Urothelium cell line (cell line): ENCODE data around the gene TNFRSF8.
"Not testable (repeated sequence)": the region's sequence is repeated elsewhere in the genome, so short reads cannot be mapped to it uniquely, and the experiment has no call there.

Experiments used
- DNase-seq: peaks from one replicate; pipeline ENCODE4 v3.0.0; 2011; ENCODE audit warnings: low spot score, mixed read lengths
- FAIRE-seq: peaks from 2 replicates; lab custom pipeline; 2011; peaks lifted over from hg19 to GRCh38; lab: Jason Lieb, UNC

TNFRSF8 gene

DNA sequence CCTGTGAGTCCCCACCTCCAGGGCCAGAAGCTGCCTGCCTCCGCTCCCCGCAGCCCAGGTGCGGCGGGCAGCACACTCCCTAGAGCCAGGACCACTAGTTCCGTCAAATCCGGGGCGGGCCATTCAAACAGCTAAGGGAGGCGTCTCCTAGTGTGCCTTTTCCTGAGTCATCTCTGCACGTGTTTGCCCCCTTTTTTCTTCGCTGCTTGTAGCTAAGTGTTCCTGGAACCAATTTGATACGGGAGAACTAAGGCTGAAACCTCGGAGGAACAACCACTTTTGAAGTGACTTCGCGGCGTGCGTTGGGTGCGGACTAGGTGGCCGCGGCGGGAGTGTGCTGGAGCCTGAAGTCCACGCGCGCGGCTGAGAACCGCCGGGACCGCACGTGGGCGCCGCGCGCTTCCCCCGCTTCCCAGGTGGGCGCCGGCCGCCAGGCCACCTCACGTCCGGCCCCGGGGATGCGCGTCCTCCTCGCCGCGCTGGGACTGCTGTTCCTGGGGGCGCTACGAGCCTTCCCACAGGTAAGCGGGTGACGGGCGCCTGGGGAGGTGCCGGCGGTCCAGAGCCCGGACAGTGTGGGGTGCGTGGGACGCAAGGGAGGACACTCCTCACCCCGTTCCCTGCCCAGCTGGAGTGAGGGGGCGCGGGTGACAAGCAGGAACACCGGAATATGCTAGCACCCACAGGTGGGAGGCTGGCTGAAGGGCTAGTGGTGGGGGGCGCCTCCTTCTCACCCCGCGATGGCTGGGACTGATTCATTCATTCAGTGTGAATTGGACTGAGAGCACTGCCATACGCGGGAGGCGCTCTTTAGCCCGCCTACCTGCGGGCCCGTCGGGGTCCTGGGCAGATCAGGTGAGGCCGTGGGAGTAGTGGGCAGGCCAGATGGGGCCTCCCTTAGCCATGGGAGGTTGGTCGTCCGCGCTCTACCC is at the start of gene TNFRSF8:
TSS of gene TNFRSF8 (plus strand) at position 163 of the 932 bp plus-strand sequence. CDS start at position 459, 296 bp downstream.
- DNase-seq (no peak), FAIRE-seq (no peak)

DNA sequence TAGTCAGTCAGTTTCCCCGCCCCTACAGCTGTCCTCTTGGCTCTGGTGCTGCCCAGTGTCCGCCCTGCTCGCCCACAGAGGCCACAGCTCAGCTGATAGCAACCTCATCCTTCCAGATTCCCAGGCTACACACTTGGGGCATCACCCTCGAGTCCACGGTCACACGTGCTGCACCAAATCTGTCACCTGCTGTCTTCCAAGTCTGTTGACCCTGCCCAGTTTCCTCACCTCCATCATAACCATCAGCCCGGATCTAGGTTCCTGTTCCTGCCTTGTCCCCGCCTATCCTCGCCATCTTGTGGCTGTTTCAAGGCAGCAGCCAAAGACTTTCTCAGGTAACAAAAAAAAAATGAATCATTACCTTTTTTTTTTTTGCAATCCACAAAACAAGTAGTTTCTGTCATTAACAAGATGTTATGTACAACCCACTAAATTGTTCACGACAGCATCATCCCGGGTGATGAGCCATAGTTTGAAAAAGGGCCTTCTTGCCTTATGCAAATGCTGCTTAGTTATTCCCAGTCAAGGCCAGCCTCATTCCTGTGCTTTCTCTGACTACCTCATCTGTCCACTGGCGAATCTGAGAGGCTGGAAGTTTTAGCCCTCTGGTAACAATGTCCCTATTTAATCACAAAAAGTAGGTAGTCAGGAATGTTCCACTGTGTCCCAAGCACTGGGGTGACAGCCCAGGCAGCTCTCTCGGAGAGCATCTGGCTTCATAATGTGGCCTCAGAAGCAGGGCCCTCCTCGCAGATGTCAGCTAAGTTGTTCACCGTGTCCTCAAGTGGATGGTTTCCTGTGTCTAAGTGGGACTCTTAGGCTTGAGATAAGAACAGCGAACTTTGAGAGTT is 48.7 kb upstream of the TNFRSF8 start:
- FAIRE-seq (no peak), DNase-seq (no peak)

DNA sequence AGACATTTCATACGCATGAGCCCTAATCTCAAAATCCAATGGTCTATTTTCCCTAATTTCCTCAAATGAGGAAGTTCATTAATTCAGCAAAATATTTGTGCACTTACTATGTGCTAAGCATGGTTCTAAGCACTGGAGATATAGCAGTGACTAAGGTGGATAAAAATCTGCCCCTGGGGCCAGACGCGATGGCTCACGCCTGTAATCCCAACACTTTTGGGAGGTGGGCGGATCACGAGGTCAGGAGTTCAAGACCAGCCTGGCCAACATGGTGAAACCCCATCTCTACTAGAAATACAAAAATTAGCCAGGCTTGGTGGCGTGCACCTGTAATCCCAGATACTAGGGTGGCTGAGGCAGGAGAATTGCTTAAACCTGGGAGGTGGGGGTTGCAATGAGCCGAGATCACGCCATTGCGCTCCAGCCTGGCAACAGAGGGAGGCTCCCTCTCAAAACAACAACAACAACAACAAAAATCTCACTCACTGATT is 48.1 kb upstream of the TNFRSF8 start:
- no peak for FAIRE-seq
- no peak for DNase-seq

DNA sequence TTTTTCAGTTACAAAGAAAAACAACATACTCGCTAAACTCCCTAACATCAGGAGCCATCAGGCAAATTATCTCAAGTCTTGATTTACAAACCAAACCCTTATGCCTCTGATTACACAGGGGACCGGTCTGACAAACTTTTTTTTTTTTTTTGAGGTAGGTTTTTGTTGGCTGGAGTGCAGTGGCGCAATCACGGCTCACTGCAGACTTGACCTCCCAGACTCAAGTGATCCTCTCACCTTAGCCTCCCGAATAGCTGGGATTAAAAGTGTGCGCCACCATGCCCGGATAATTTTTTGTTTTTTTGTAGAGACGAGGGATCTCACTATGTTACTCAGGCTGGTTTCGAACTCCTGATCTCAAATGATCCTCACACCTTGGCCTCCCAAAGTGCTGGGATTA is 47.6 kb upstream of the TNFRSF8 start:
- FAIRE-seq (no peak), DNase-seq (no peak)

DNA sequence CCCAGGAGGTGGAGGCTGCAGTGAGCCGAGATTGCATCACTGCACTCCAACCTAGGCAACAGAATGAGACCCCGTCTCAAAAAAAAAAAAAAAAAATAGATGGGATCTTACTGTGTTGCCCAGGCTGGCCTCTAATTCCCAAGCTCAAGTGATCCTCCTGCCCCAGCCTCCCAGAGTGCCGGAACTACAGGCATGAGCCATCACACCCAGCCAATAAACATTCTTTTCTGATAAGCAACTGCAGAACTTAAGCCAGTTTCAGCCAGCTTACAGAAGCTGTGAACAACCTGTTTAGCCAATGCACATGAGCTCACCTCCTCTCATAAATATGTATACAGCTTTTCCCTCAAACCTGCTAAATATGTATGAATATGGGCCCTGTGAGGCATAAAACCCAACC is 46.9 kb upstream of the TNFRSF8 start:
- FAIRE-seq: no peak
- no peak for DNase-seq

DNA sequence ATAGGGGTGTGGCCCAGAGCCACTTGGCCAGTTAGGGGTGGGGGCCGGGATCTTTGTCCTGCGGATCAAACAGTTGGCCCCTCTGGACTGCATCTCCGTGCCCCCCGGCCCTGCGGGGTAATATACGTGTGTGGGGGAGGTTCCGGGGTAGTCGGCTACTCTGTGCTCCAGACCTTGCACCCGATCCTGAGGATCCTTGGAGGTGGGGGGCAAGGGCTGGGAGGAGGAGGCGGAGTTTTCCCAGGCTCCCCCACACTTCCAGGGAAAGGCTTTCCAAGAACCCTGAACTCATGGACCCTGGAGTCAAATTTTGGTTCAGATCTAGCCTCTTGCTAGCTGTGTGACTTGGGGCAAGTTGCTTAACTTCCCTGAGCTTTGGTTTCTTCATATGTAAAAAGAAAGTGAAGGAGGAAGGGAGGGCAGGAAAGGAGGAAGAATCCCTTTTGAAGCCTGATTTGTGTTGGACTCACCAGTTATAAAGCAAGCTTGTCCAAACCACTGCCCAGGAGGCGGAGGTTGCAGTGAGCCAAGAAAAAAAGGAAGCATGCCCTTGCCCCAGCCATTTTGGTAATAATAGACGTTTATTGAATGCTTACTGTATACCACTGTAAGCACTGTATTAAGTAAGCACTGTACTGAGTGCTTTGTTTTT is 43.1 kb upstream of the TNFRSF8 start:
- FAIRE-seq (no peak), DNase-seq (peak; percentile 14)

DNA sequence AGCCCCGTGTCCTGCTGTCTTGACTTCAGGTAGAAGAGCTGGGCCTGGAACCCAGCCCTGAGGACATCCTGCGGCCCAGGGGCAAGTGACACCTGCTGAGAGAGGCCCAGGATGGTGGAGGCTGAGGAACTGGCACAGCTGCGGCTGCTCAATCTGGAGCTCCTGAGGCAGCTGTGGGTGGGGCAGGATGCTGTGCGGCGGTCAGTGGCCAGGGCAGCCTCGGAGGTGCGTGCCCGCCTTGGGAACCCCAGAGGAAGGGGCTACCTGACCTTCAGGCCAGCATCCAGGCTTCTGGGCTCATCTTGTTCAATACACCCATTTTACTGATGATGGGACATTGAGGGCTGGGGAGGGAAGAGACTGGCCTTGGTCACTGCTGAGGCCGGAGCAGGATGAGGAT is 41.5 kb upstream of the TNFRSF8 start:
- no peak for FAIRE-seq
- no peak for DNase-seq

DNA sequence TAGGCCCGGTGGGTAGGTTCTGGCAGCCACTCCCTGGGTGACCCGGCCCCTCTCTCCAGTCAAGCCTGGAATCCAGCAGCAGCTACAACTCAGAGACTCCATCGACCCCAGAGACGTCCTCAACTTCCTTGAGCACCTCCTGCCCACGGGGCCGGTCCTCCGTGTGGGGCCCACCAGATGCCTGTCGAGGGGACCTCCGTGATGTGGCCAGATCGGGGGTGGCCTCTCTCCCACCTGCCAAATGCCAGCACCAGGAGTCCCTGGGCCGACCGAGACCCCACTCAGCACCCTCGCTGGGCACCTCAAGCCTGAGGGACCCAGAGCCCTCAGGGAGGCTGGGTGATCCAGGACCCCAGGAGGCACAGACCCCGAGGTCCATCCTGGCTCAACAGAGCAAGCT is 41.1 kb upstream of the TNFRSF8 start:
- no peak for DNase-seq

DNA sequence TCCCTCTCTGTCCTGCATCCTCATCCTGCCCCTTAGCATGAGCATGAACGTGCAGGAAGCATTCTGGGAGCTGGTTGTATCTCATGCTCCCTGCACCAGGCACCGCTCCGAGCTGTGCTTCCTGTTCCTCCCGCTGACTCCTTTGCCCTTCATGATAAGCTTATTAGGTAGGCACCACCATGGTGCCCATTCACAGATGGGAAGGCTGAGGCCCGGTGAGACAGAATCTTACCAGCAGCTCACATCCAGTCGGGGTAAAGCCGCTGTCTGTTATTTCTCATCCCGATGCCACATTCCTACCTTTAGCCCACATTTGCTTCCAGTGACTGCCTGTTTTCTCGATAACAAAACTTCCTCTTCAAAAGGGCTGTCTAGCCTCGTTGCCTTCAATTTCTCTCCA is 36.5 kb upstream of the TNFRSF8 start:
- FAIRE-seq: no peak
- no peak for DNase-seq

More for the DNA sequence above, 41.1 kb upstream of the TNFRSF8 start:
- FAIRE-seq: no peak

DNA sequence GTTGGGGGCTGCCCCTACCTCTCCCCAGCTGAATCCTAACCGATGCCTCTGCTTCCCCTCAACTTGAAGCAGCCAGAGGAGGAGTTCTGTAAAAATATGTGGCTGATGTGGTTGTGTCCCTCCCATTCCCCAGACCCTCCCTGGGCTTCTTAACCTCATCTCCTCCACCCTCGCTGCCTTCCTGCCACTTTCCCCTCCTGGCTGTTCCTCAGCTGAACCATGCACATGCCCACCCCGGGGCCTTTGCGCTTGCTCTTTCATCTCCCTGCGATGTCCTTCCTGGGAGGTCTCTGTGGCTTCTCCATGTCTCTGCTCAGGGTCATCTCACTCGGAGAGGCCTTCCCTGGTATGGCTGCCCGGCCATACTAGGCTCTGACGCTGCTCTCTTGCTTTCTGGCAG is 34.9 kb upstream of the TNFRSF8 start:
- DNase-seq (no peak), FAIRE-seq (no peak)

DNA sequence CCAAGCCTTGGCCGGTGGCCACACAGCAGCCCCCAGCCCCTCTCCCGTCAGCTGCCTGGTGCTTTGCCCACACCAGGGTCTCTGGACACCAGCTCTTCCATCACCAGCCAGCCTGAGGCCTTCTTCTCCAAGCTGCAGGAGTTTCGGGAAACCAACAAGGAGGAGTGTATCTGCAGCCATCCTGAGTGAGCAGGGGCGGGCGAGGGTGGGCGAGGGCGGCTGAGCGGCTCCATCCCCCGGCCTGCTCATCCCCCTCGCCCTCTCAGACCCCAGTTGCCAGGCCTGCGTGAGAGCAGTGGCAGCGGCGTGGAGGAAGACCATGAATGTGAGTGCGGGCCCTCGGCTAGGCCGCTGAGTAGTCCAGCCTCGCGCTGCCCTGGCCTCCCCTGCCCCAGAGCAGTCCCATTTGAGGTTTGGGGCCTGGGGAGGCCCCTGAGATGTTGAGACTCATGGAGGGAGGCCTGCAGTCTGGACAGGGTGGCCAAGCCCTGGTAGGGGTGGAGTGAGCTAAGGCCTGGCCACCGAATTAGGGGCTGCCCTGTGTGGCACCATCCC is 34.1 kb upstream of the TNFRSF8 start:
- FAIRE-seq (no peak), DNase-seq (no peak)

DNA sequence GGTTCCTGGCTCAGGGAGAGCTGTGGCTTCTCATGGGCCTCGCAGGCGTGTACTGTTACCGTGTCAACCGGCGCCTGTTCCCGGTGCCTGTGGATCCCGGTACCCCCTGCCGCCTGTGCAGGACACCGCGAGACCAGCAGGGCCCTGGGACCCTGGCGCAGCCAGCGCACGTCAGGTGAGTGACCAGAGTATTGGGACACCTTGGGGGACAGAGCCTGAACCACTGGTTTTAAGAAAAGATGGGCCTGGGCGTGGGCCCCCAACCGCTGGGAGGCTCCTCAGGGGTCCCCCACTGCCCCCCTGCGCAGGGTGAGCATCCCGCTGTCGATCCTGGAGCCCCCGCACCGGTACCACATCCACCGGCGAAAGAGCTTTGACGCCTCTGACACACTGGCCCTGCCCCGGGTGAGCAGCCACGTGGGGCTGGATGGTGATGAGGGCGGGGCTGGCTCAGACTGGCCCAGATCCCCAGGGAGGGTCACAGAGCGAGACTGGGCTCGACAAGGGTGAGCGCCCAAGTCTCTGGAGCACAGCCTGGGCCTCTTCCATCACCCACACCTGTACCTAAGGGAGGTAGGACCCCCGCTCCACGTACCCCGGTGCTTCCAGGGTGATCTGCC is 33.3 kb upstream of the TNFRSF8 start:
- FAIRE-seq: no peak
- no peak for DNase-seq

DNA sequence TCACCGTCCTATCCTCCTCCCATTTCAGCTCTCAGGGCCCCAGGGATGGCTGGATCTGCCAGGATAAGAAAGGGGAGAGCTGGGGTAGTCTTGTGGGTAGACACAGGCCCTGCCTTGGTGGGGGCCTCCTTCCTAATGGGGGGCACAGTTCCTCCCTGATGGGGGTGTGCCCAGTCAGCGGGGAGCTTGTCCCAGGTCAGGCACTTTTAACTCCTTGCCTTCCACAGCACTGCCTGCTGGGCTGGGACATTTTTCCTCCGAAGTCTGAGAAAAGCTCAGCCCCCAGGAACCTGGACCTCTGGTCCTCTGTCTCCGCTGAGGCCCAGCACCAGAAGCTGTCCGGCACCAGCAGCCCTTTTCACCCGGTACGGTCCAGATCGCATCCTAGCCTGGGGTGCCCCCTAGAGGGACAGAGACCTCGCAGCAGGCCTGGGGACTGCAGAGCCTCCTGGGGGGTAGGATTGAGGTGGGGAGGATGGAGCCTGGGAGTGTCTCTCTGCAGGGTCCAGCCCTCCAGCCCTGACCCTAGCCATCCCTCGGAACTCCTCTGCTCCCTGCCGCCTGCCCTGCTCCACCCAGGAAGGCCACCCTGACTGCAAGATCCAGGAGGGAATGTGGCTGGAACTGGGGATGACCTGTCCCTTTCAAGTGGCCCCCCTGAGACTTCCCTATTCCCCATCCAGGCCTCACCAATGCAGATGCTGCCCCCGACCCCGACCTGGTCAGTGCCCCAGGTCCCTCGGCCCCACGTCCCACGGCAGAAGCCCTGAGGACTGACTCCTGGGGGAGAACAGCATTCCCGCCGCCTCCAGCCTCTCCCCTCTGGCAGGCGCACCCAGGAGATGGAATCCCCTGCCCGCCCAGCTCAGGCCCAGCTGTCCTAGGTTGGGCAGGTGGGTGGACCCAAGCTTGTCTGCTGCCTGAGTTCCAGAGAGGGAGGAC is 31.8 kb upstream of the TNFRSF8 start:
- no peak for FAIRE-seq
- peak; percentile 36 for DNase-seq

DNA sequence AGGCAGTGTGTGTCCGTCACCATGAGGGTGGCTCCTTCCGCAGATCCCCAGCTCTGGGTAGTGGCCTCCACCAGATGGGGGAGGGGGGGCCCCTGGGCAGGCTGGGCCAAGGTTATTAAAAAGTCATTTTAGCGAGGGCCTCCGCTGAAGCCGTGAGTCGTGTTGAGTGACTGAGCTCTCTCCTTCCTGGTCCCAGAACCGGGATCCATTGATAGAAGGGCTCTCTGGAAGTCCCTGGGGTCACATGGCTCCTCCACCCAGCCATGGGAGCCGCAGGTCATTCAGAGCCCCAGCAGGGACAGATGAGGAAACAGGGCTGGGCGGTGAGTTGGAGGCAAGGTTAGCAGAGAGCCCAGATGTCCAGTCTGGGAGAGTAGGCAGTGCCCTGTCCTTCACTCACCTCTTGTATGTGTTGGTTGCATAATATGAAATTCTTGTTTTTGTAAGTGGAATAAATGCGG is 30.9 kb upstream of the TNFRSF8 start:
- FAIRE-seq (no peak), DNase-seq (no peak)

DNA sequence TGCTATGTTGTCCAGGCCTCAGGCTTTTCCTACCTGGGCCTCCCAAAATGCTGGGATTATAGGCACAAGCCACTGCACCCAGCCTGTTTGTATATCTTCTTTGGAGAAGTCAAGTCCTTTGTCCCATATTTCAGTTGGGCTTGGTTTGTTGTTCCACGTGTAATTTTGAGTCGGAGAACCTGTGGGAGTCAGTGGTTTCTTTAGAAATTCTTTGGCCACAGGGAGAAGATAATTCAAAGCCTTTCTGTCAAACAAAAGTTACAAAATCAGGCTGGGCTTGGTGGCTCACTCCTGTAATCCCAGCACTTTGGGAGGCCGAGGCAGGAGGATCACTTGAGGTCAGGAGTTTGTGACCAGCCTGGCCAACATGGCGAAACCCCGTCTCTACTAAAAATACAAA is 29.7 kb upstream of the TNFRSF8 start:
- FAIRE-seq, DNase-seq: not testable (repeated sequence)

DNA sequence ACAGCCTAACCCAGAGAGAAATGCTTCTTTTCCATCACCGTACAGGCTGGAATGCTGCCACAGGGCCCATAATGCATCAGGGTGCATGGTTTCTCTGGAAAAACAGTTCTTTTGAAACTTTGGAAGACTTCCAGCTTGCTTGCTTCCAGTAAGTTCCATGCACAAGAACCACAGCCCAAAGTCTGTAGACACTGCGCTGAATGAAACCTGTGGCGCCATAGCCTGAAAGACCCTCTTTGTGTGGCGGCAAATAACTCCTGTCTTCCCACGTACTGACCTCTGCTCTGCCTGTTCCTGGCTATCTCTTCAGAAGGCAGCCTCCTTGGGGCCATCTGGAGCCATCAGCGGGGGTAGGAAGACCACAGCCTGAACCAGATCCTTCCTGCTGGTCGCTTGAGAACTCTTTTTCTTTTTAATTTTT is 28.7 kb upstream of the TNFRSF8 start:
- FAIRE-seq (no peak), DNase-seq (no peak)

DNA sequence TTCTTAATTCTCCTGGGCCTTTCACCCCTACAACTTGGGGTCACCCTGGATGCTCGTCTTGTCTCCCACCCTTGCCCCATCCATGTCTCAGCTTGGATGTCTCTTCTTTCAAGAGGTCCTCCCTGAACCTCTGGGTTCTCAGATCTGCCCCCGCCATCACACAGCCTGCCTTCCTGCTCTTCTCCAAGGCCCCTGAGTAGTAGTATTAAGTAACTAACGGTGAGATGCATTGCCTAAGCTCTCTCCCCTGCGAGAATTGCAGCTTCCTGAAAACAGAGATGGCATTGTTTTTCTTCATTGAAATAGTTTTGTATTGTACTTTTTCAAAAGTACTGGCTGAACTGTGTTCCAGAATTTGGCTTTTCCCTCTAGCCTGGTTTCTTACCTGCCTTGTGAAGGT is 27.8 kb upstream of the TNFRSF8 start:
- DNase-seq (no peak), FAIRE-seq (no peak)

DNA sequence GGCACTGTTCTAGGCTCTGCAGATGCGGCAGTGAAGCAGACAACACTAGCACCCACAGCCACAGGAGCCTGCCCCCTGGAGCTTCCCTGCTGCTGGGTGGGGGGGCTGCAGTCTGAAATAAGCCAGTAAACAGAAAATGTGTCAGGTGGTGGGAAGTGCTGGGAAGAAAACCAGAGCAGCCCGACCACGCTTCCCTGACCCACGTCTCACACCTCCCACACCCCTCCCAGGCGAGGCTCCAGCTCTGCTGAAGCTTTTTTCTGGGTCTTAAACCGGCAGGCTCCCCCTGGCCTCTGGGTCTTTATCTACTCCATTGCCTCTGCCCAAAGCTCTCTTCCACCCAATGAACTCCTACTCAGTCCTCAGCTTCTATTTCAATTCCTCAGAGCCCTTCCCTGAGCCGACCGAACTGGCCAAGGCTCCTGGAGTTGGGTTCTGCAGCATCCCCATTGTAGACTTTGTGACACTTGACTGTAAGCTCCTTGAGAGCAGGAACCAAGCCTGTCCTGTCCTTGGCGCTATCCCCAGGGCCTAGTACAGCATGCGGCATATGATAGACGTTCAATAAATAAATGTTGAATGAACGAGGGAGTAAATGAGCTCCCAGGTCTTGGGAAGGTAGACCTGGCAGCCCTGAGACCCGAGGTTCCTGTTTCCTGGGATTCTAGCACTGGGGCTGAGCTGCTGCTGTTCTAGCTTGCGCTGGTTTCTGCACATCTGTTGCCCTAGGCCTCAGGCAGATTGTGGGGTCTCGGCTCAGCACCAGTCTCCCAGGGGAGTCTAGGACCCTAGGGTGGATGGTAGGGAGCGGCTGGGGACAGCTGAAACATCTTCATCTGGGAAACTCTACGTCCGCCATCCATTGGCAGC is 25.4 kb upstream of the TNFRSF8 start:
- FAIRE-seq: no peak
- DNase-seq: no peak
